HG02678 (cell line): ENCODE data around the gene PSME2.

Source experiments
- ATAC-seq: cut with Tn5 transposase; IDR thresholded peaks from one replicate; pipeline ENCODE4 v1.9.1; 2021; ENCODE audit warnings: mild to moderate bottlenecking, moderate library complexity; ENCODE audit not compliant: unreplicated experiment

Gene PSME2

GRCh38 chr14:24179961-24180796 lies 33.8 kb upstream of the PSME2 start:
- ATAC-seq, result no peak

GRCh38 chr14:24179294-24179960 lies 33.0 kb upstream of the PSME2 start:
- no peak for ATAC-seq

GRCh38 chr14:24178399-24179178 lies 32.2 kb upstream of the PSME2 start:
- ATAC-seq, result no peak

- ATAC-seq, result no peak
Observed at GRCh38 chr14:24177891-24178290, 31.5 kb upstream of the PSME2 start.

- no peak for ATAC-seq
Observed at GRCh38 chr14:24177041-24177825, 30.8 kb upstream of the PSME2 start.

- ATAC-seq, result no peak
Observed at GRCh38 chr14:24176599-24176998, 30.2 kb upstream of the PSME2 start.

- no peak for ATAC-seq
Observed at GRCh38 chr14:24172871-24173281, 26.5 kb upstream of the PSME2 start.

- no peak for ATAC-seq
Observed at GRCh38 chr14:24172261-24172860, 26.0 kb upstream of the PSME2 start.

- peak; percentile 84 for ATAC-seq
Observed at GRCh38 chr14:24171422-24172260, 25.2 kb upstream of the PSME2 start, which contains the start of gene REC8. Gene REC8 (plus strand): TSS chr14:24172080. CDS start chr14:24172553, 473 bp downstream.

- ATAC-seq, result no peak
Observed at GRCh38 chr14:24167469-24168114, 21.2 kb upstream of the PSME2 start.

- no peak for ATAC-seq
Observed at GRCh38 chr14:24165785-24166184, 19.4 kb upstream of the PSME2 start.

GRCh38 chr14:24164518-24164991 lies 18.1 kb upstream of the PSME2 start:
- no peak for ATAC-seq

- no peak for ATAC-seq
Observed at GRCh38 chr14:24162093-24162492, 15.7 kb upstream of the PSME2 start.

- ATAC-seq, result peak; percentile 82
Observed at GRCh38 chr14:24160850-24161804, 14.7 kb upstream of the PSME2 start, which contains the start of gene IRF9. Gene IRF9 (plus strand): TSS chr14:24161265. CDS start chr14:24162145, 880 bp downstream.

GRCh38 chr14:24160499-24160849 lies 14.1 kb upstream of the PSME2 start:
- ATAC-seq, result no peak

GRCh38 chr14:24159777-24160498 lies 13.5 kb upstream of the PSME2 start:
- ATAC-seq, result no peak

GRCh38 chr14:24157331-24157730 lies 10.9 kb upstream of the PSME2 start:
- ATAC-seq, result no peak
